KOPT-K1 (cell line): ENCODE data around the gene NTM.

Experiments used
- H3K27ac ChIP-seq: fragments of 200-600 bp; sonication (generic); 2 replicates; pipeline ENCODE4 v1.5.1; 2016; ENCODE audit warnings: antibody characterized with exemption, mild to moderate bottlenecking, low read depth, low read length; ENCODE audit not compliant: poor library complexity, severe bottlenecking
- H3K36me3 ChIP-seq: fragments of 200-600 bp; sonication (generic); 2 replicates; pipeline ENCODE4 v1.5.1; 2017; ENCODE audit warnings: antibody characterized with exemption, mild to moderate bottlenecking, low read length, moderate library complexity; ENCODE audit not compliant: insufficient read depth
- H3K9me3 ChIP-seq: fragments of 200-600 bp; sonication (generic); 2 replicates; pipeline ENCODE4 v1.5.1; 2017; ENCODE audit warnings: antibody characterized with exemption, low read length, mild to moderate bottlenecking; ENCODE audit not compliant: insufficient read depth, poor library complexity, severe bottlenecking

Gene NTM

GRCh38 chr11:131640320-131640719 is 269.9 kb downstream of the NTM start:
- Histone ChIP-seq H3K9me3 (no peaks in the 10 kb centered on the region), H3K36me3 (no peaks in the 10 kb centered on the region), H3K27ac (peak overlapping the region; percentile 29)

GRCh38 chr11:131642756-131643531 is 272.5 kb downstream of the NTM start:
- no peaks in the 10 kb centered on the region for H3K9me3 ChIP-seq
- no peak overlapping the region for H3K27ac ChIP-seq
- no peaks in the 10 kb centered on the region for H3K36me3 ChIP-seq

- Histone ChIP-seq H3K27ac (peak overlapping the region; percentile 61), H3K9me3 (no peaks in the 10 kb centered on the region), H3K36me3 (no peaks in the 10 kb centered on the region)
These were observed 273.9 kb downstream of the NTM start for GRCh38 chr11:131644204-131644795.

GRCh38 chr11:131645237-131645636 is 274.8 kb downstream of the NTM start:
- no peaks in the 10 kb centered on the region for H3K9me3 ChIP-seq
- peak overlapping the region; percentile 61 for H3K27ac ChIP-seq
- H3K36me3 ChIP-seq, result no peaks in the 10 kb centered on the region

GRCh38 chr11:131649856-131650255 is 279.4 kb downstream of the NTM start:
- H3K9me3 ChIP-seq, result no peaks in the 10 kb centered on the region
- H3K27ac ChIP-seq, result peak overlapping the region; percentile 34
- no peaks in the 10 kb centered on the region for H3K36me3 ChIP-seq

GRCh38 chr11:131652231-131652630 is 281.8 kb downstream of the NTM start:
- Histone ChIP-seq H3K9me3 (no peaks in the 10 kb centered on the region), H3K27ac (peak overlapping the region; percentile 56)

GRCh38 chr11:131653260-131653659 is 282.8 kb downstream of the NTM start:
- peak overlapping the region; percentile 56 for H3K27ac ChIP-seq
- H3K9me3 ChIP-seq, result no peaks in the 10 kb centered on the region
- no peaks in the 10 kb centered on the region for H3K36me3 ChIP-seq

More at GRCh38 chr11:131652231-131652630, 281.8 kb downstream of the NTM start:
- no peaks in the 10 kb centered on the region for H3K36me3 ChIP-seq

DNA sequence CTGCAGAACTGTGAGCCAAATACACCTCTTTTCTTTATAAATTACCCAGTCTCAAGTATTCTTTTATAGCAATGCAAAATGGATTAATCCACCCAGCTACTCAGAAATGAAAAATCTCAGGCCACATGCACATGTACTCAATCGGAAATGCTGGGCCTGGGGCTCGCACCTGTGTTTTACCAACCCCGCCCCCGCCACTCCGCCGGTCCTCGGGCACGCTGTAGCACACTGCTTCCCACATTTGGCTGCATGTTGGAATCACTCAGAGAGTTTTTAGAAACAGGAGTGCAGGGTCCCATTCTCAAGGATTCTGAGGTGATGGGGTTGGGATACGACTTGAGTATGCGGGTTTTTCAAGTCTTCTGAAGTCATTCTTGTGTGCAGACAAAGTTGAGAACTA is 284.4 kb downstream of the NTM start:
- Histone ChIP-seq H3K9me3 (no peaks in the 10 kb centered on the region), H3K36me3 (no peaks in the 10 kb centered on the region), H3K27ac (no peak overlapping the region)

DNA sequence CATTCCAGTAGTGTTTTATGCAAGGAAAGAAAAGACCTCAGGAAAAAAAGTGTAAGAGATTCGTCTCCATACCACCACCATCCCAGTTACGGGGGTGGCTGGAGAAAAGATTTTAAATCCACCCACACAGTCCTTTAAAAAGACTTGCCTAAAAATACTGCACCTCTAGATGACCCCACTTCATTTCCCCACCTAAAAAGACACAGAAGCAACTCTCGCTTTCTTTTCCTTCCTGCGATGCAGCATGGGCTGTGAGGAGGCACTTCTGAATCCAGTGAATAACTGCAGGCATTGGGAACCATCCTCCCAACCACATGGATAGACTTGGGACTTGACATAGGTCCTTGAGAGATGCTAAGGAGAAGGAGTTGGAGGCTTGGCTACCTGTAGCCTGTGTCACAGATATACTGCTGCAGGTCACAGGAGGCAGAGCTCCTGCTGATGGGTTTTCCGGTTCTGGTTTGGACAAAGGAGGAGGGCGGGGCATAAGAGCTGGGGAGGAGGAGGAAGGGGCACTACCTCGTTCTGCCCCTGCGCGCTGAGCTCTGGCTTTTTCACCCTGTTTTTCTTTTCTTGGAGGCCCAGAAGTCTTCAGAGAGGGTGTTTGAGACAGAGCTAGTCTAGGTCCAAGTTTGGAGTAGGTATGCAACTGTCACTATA is 285.9 kb downstream of the NTM start:
- no peaks in the 10 kb centered on the region for H3K9me3 ChIP-seq
- H3K36me3 ChIP-seq, result no peaks in the 10 kb centered on the region
- peak overlapping the region; percentile 44 for H3K27ac ChIP-seq

DNA sequence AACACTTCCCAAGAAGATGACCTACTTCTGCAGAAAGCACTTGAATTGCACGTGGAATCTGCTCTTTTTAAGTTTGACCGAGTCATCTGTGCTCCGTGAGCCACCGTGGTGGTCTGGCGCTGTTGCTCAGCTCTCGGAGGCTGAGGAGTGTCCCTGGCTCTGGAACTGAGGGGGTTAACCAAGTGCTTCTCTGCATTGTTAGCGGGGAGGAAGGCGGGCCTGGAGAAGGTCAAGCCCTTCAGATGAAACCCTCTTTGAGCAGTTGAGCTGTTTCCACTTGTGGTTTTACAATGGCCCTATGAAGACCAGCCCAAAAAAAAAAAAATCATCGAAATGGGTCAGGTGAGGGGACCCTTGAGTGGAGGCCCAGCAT is 286.4 kb downstream of the NTM start:
- H3K36me3 ChIP-seq, result no peaks in the 10 kb centered on the region

GRCh38 chr11:131658414-131658813 is 288.0 kb downstream of the NTM start:
- H3K9me3 ChIP-seq, result no peaks in the 10 kb centered on the region
- H3K27ac ChIP-seq, result peak overlapping the region; percentile 34
- H3K36me3 ChIP-seq, result no peaks in the 10 kb centered on the region

More for the DNA sequence above, 286.4 kb downstream of the NTM start:
- H3K27ac ChIP-seq, result no peak overlapping the region
- H3K9me3 ChIP-seq, result no peaks in the 10 kb centered on the region

DNA sequence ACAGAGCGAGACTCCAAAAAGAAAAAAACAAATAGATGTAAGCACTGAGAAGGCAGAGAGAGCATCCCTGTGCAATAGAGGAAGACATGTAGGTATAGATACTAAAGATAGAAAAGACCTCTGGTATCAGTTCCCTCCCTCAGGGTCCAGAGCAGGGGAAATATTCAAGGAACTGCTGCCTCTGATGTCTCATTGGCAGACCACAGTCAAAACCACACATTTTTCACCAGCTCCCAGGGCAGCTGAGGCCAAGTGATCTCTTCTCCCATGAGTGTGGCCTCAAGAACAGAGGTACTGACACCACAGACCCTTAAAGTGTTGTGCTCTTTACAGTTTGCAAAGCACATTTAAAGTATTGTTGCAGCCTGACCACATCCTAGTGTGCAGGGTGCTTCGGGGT is 288.5 kb downstream of the NTM start:
- no peaks in the 10 kb centered on the region for H3K36me3 ChIP-seq
- peak overlapping the region; percentile 34 for H3K27ac ChIP-seq
- H3K9me3 ChIP-seq, result no peaks in the 10 kb centered on the region

GRCh38 chr11:131659931-131660330 is 289.5 kb downstream of the NTM start:
- Histone ChIP-seq H3K36me3 (no peaks in the 10 kb centered on the region), H3K27ac (peak overlapping the region; percentile 34), H3K9me3 (no peaks in the 10 kb centered on the region)

DNA sequence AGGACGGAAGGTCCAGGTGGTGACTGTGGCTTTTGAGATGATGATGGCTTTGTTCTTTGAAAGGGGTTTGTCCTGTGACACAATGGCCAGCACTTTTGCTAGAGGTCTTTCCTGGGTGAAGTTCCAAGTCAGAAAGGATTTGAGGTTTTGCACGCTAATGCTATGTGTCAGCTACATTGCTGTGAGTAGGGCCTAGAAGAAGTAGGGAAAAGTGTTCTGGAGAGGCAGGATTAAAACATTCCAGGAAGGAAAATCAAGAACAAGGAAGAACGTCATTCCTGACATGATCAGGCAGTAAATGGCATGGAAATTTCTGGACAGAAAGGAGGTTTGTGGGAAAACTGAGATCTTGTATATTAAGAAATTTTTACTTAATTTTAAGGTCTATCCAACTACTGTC is 290.7 kb downstream of the NTM start:
- Histone ChIP-seq H3K36me3 (no peaks in the 10 kb centered on the region), H3K9me3 (no peaks in the 10 kb centered on the region), H3K27ac (peak overlapping the region; percentile 27)

GRCh38 chr11:131662317-131662972 is 292.0 kb downstream of the NTM start:
- Histone ChIP-seq H3K27ac (peak overlapping the region; percentile 18), H3K36me3 (no peaks in the 10 kb centered on the region), H3K9me3 (no peaks in the 10 kb centered on the region)
